Ureter (tissue), 1 donor: ENCODE measurements around the gene KLF13. TPM values are rescaled to one million over a fixed set of nuclear protein-coding genes. Genes with fewer than 3 reads are reported as not detected.

Experiments used
- DNase-seq: peaks from one replicate; pipeline ENCODE4 v3.0.0-alpha.2; 2020; ENCODE audit warnings: low spot score
- total RNA-seq: library from RNA; stranded (reverse); gene quantifications from one replicate; pipeline ENCODE4 v1.2.4, GENCODE V29; 2023
- donor health status: DM: yes; HTN: yes; CAD: no.

Gene KLF13
- total RNA-seq, 1 donor from 2014 or later, result 77.5 TPM

- no peak for DNase-seq
Measured at GRCh38 chr15:31316135-31316795, 10.4 kb upstream of the KLF13 start.

- no peak for DNase-seq
Measured at GRCh38 chr15:31317017-31317416, 9.6 kb upstream of the KLF13 start.

GRCh38 chr15:31317421-31318327, 9.0 kb upstream of the KLF13 start:
- no peak for DNase-seq

GRCh38 chr15:31318429-31318828, 8.2 kb upstream of the KLF13 start:
- no peak for DNase-seq

- no peak for DNase-seq
Measured at GRCh38 chr15:31320022-31320421, 6.6 kb upstream of the KLF13 start.

DNA sequence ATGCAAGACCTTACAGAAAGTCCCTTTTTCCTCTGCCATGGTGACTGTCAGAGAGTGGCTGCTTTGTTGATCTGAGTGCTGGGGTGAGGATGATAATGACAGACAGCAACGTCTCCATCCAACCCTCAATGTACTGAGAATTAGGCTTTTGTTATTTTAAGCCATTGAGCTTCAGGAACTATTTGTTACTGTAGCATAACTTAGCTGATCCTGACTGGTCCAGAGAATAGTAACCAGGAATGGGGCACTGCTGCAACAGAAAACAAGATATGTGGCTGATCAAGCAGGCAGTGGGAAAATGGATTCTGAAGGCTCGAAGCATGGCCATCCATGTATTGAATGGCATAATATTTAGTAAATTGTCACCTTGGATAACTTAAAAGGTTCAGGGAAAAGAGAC, 5.2 kb upstream of the KLF13 start:
- no peak for DNase-seq

GRCh38 chr15:31322504-31322903, 4.1 kb upstream of the KLF13 start:
- no peak for DNase-seq

GRCh38 chr15:31323627-31324026, 3.0 kb upstream of the KLF13 start:
- DNase-seq, result no peak

DNA sequence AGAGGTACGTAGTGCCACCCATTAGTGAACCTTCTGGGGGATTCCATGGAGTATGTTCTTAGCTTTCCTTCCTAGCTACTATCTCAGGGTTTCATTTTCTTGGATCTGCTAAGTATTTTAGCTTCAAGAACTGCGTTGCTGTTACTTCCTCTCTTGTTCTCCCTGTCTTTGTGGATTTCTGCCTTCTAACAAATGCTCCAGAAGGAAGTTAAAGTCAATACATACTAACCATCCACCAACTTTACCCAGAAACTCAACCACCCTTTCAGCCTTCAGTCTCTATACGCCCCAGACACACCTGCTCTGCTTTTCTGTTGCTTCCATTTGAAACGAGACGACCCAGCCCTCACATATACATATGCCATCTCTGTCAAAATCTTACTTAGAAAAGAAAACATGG, 2.4 kb upstream of the KLF13 start:
- DNase-seq, result no peak

GRCh38 chr15:31324806-31325594, 1.6 kb upstream of the KLF13 start:
- DNase-seq, result no peak

DNA sequence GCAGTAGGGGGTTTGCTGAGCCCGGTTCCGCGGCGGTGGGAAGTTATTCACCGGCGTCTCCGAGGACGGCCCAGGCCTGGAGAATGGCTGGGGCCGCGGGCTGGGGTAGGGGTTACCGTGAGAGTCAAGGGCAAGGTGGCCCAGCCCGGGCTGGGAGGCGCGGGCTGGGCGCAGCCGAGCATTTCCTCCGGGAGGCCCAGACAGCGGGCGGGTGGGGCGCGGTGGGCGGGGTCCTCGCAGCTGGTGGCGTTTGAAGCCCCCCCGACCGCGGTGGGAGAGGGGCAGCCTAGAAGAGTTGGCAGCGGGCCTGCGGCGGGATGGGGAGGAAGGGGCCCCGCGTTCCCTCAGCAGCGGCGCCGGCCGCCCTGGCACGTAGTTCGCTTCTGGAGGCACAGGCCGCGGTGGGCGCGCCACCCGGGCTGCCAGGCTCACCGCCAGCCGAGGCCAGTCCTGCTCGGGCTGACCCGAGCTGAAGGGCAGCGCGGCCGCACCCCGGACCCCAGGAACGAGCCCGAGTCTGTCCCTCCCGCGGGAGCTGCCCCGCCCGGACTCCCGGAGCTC, 960 bp upstream of the KLF13 start:
- peak; percentile 84 for DNase-seq

GRCh38 chr15:31326875-31327668, 437 bp downstream of the KLF13 start:
- peak; percentile 57 for DNase-seq

DNA sequence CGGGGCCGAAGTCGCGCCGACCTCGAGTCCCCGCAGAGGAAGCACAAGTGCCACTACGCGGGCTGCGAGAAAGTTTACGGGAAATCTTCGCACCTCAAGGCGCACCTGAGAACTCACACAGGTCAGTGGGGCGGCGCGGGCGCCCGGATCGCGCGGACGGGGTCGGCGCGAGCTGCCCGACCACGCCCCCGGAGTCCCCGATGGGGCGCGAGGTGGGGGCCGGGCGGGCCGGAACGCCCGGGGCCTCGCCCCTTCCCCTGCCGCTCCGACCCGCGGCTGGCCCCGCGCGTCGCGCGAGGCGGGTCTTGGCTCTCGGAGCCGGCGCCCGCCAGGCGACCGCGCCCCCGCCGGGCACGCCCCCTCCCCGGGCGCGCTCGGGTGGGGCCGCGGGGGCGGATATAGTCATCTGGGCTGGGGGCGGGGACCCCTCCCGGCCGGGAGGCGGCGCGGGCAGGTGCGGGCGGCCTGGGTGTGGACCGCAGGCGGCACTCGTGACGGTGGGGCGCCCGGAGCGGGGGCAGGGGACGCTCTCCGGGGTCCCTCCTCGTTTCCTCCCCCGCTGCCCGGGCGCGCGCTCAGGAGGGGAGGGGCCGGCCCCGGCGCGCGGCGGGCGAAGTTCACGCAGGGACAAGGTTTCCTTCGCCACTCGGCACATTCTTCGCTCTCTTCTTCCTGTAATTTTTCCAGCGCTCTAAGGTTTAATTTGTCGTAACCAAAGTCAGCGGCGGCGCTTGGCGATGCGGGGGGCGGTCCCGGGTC, 1.2 kb downstream of the KLF13 start:
- peak; percentile 69 for DNase-seq

GRCh38 chr15:31328428-31328968, 1.9 kb downstream of the KLF13 start:
- no peak for DNase-seq

DNA sequence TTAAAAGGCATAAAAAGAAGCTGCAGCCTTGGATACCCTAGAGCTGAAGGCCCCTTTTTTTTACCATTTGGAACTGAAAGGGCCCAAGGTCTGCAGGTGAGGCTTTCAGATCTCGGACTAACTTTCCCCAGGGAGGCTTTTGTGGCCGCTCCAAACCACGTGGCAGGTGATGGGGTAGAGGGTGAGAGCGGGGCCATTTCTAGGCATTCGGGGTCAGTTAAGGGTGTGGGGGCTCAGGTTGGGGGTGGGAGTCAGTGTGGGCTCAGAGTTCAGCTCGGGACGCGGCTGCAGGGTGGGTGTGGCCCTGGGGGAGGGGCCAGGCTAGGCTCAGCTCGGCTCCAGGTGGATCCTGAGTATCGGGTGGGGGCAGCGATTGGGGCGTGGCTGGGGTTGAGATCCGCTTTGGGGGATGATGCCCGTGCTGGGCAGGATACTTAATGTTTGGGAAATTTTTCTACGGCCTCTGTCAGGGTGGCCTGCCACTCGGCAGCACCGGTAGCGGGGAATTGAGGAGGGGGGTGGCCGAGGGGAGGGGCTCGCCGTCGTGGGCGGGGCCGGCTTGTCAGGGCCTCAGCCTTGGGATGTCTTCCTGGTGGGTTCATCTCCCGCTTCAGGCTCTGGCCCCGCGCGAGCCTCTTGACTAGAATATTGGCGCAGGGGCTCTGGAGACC, 2.5 kb downstream of the KLF13 start:
- peak; percentile 67 for DNase-seq

DNA sequence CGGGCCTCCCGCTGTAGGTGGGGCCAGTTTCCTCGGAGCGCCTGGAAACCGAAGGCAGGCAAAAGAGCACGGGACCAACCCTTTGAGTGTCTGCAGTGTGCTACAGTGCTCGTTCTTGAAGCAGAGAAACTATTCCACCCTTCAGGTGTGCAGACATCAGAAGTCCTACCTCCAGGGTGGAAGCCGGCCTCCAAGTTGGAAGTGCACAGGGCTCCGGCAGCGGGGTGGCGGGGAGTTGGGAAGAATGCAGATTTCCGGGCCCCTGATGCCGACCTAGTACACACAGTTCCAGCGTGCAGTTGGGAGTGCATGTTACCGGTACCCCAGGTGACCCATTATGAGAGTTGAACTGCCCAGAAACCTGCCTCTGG, 3.0 kb downstream of the KLF13 start:
- no peak for DNase-seq

DNA sequence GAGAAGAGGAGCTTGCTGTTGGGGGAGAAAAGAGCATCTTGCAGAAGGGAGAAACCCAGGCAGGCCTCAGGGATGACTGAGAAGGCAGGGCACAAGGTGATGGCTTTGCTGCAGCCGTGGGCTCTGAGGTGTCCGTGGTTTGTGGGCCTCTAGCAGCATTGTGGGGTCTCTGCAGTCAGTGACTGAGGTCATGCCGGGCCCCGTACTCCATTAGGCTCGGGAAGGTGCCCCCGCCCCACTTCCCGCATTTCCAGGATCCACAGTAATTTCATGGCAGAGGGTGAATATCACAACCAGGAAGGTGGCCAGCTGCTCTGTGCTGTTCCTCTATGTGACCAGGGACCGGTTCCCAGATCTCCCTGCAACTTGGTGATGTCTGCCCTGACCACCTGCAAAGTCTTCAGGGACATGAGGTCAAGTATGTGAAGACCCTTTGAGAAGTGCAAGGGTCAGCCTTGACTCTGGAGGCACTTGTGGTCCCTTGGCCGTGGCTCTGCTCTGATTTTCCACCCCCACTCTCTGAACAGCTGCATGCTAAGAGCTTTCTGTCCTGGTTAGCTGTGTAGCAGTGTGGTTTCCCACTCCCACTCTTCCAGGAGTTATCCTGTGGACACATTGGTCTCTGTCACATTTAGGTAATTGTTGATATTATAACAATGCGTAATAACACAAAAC, 3.6 kb downstream of the KLF13 start:
- DNase-seq, result no peak

DNA sequence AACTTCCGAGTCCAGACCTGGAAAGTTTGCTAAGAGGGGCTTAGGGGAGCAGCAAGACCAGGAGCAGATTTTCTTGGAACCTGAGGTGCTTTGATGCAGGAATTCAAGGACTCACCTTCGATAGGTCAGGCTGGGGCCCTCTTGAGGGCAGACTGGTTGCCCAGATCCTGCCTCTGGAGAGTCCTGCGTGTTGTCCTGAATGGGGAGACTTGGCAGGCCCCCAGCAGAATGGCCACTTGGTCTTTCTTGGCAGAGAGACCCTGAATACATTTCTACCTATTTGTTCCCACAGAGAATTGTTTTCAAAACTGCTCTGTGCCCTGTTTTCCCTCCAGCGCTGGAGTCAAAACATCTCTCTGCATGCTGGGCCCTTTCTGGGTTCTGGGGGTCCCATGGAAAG, 4.2 kb downstream of the KLF13 start:
- no peak for DNase-seq

DNA sequence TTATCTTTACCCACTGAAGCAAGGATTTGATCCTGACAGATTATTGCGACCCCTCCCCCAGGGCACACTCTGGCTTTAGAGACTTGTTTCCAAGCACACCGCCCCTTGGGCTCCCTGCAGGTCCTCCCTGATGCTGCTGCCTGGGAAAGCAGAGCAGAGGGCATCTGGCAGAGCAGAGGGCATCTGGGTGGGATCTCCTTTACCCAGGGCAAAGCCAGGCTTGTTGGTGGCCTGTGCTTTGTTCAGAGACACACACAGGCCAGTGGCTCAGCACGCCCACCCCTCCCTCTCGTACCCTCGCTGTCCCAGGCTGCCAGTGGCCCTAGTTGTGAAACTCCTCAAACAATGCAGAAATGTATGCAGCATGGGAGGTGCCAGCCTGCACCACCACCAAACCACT, 4.8 kb downstream of the KLF13 start:
- DNase-seq, result no peak
